HEK293 (cell line): Measurements from ENCODE around the gene ZC3H18.
A peak's percentile ranks its signal among the peaks of the same experiment; 100 is the strongest.

Experiments
- CTCF ChIA-PET: fragments of 350-600 bp; formaldehyde crosslinking; extraction: SDS; loops from one replicate; lab custom pipeline; 2021; ENCODE audit warnings: antibody characterized with exemption; lab: Yijun Ruan, JAX
- POLR2A ChIA-PET: fragments of 300-600 bp; formaldehyde crosslinking; extraction: SDS; loops from one replicate; lab custom pipeline; 2020; ENCODE audit warnings: antibody characterized with exemption, inconsistent platforms; lab: Yijun Ruan, JAX
- H3K27ac ChIP-seq: fragments of 200-500 bp; sonication (Bioruptor generic); 2 replicates; pipeline ENCODE4 v1.5.1; 2014; ENCODE audit warnings: low read depth, low read length, control low read depth, inconsistent platforms; ENCODE audit errors: extremely low read depth
- H3K36me3 ChIP-seq, 2 experiments: fragments of 200-500 bp in 1 of 2; sonication (Bioruptor generic) in 1 of 2; 1 replicate in 1 of 2; 2 replicates in 1 of 2; pipeline ENCODE4 v1.5.1; 2014 to 2017; ENCODE audit warnings: inconsistent platforms in 2 of 2, low read length in 2 of 2; ENCODE audit not compliant: control insufficient read depth in 2 of 2, insufficient read depth in 1 of 2
- H3K4me1 ChIP-seq: fragments of 200-500 bp; sonication (Bioruptor generic); 2 replicates; pipeline ENCODE4 v1.5.1; 2014; ENCODE audit warnings: mild to moderate bottlenecking, low read length, inconsistent platforms; ENCODE audit not compliant: control insufficient read depth, insufficient read depth
- H3K4me3 ChIP-seq: 2 replicates; pipeline ENCODE4 v1.5.1; 2011; ENCODE audit warnings: low read depth, mild to moderate bottlenecking, control low read depth, low read length, moderate library complexity
- H3K9me3 ChIP-seq: fragments of 200-500 bp; sonication (Bioruptor generic); 2 replicates; pipeline ENCODE4 v1.5.1; 2014; ENCODE audit warnings: low read depth, low read length, inconsistent platforms; ENCODE audit not compliant: control insufficient read depth, insufficient read depth
- AEBP2 ChIP-seq: fragments of 450-650 bp; formaldehyde crosslinking; IDR thresholded peaks from 2 replicates; pipeline ENCODE4 v1.5.1; 2016; ENCODE audit warnings: missing biosample characterization, missing genetic modification characterization, borderline replicate concordance
- HOXD13 ChIP-seq: sonication (generic); formaldehyde crosslinking; IDR thresholded peaks from 2 replicates; pipeline ENCODE4 v1.8.0; 2022; ENCODE audit warnings: missing genetic modification reagents, borderline replicate concordance
- RBAK ChIP-seq: fragments of 450-650 bp; formaldehyde crosslinking; IDR thresholded peaks from 2 replicates; pipeline ENCODE4 v1.5.1; 2016; ENCODE audit warnings: missing biosample characterization, missing genetic modification characterization
- SALL2 ChIP-seq: fragments of 450-650 bp; formaldehyde crosslinking; IDR thresholded peaks from 2 replicates; pipeline ENCODE4 v1.5.0; 2017; ENCODE audit warnings: missing biosample characterization, mild to moderate bottlenecking, missing genetic modification characterization, borderline replicate concordance
- ZFHX2 ChIP-seq: fragments of 450-650 bp; formaldehyde crosslinking; conservative IDR thresholded peaks from 2 replicates; pipeline ENCODE4 v1.5.1; 2016; ENCODE audit warnings: missing biosample characterization, missing genetic modification characterization
- ZFP3 ChIP-seq: fragments of 450-650 bp; formaldehyde crosslinking; IDR thresholded peaks from 2 replicates; pipeline ENCODE4 v1.5.1; 2016; ENCODE audit warnings: low read depth, missing biosample characterization, missing genetic modification characterization
- ZIC2 ChIP-seq: fragments of 450-650 bp; formaldehyde crosslinking; IDR thresholded peaks from 2 replicates; pipeline ENCODE4 v1.5.1; 2016; ENCODE audit warnings: missing biosample characterization, missing genetic modification characterization
- ZNF341 ChIP-seq: fragments of 450-650 bp; formaldehyde crosslinking; IDR thresholded peaks from 2 replicates; pipeline ENCODE4; 2016; ENCODE audit warnings: low read depth, missing biosample characterization, missing genetic modification characterization
- ZNF530 ChIP-seq: fragments of 450-650 bp; formaldehyde crosslinking; IDR thresholded peaks from 2 replicates; pipeline ENCODE4 v1.5.1; 2016; ENCODE audit warnings: low read depth, missing biosample characterization, missing genetic modification characterization
- ZNF560 ChIP-seq: fragments of 450-650 bp; formaldehyde crosslinking; IDR thresholded peaks from 2 replicates; pipeline ENCODE4 v1.5.1; 2017; ENCODE audit warnings: missing biosample characterization, missing genetic modification characterization, borderline replicate concordance
- ZNF677 ChIP-seq: fragments of 450-650 bp; IDR thresholded peaks from 2 replicates; pipeline ENCODE4 v1.5.0; 2018; ENCODE audit warnings: missing biosample characterization, mild to moderate bottlenecking, missing genetic modification characterization, moderate library complexity
- ZNF843 ChIP-seq: fragments of 450-650 bp; formaldehyde crosslinking; IDR thresholded peaks from 2 replicates; pipeline ENCODE4 v1.5.1; 2016; ENCODE audit warnings: missing biosample characterization, missing genetic modification characterization
- ZSCAN30 ChIP-seq: fragments of 450-650 bp; IDR thresholded peaks from 2 replicates; pipeline ENCODE4 v1.5.1; 2018; ENCODE audit warnings: missing biosample characterization, mild to moderate bottlenecking, missing genetic modification characterization, moderate library complexity
- TF ChIP-seq, protein P1 (sequence below): fragments of 450-650 bp; formaldehyde crosslinking; IDR thresholded peaks from 2 replicates; pipeline ENCODE4 v1.5.1; 2016; ENCODE audit warnings: missing biosample characterization, missing genetic modification characterization
- TF ChIP-seq, protein P2 (sequence below): fragments of 450-650 bp; formaldehyde crosslinking; IDR thresholded peaks from 2 replicates; pipeline ENCODE4 v1.5.1; 2016; ENCODE audit warnings: missing biosample characterization, missing genetic modification characterization

ZC3H18 gene

DNA sequence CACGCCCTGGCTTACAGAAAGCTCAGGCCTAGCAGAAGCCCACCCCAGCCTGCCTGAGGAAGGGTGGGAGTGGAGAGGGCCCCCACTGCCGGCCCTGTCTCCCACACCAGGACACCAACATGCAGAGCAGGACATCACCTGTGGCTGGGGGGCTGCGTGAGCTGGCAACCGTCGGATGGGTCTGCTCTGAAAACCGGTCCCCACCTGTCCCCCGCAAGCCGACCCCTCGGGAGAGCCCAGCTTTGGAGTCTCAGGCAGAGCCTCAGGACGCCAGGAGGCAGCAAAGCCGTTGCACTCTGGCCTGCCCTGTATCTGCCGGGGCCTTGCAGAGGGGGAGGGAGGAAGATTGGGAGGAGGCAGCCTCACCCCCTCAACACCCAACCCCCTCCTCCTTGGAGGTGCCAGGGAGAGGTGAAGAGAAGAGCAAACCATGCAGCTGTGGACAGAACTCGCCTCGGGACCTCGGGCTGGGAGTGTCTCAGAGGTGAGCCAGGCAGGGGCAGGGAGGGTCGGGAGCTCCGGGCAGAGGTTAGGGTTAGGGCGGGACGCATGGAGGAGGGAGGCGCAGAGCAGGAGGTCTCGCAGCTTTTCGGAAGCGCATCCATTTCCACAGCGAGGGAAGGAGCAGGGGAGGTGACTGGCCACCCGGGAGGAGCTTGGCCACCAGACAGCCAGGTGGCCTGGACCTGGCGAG, 30.4 kb upstream of the ZC3H18 start:
- Histone ChIP-seq H3K27ac (no peak overlapping the region), H3K4me1 (peaks cover 6% of the 10 kb centered on the region; the same call in 1 of the 2 replicates), H3K36me3 (peaks cover 0 to 7% of the 10 kb centered on the region in 2 experiments; a peak in 1 of 3 replicates), H3K4me3 (no peak overlapping the region), H3K9me3 (no peaks in the 10 kb centered on the region)
- POLR2A ChIA-PET: interaction anchor here (0.7 kb wide), 1 partner anchor 15 kb away, joined by 3 read pairs; no protein-coding TSS in a partner anchor
- CTCF ChIA-PET: no interaction called here
- no peak for TF ChIP-seq ZNF843 (tag by site-specific recombination)
- TF ChIP-seq HOXD13 (CRISPR knock-in tag): no peak
- TF ChIP-seq ZNF677 (tag by site-specific recombination): no peak
- TF ChIP-seq, protein P1, sequence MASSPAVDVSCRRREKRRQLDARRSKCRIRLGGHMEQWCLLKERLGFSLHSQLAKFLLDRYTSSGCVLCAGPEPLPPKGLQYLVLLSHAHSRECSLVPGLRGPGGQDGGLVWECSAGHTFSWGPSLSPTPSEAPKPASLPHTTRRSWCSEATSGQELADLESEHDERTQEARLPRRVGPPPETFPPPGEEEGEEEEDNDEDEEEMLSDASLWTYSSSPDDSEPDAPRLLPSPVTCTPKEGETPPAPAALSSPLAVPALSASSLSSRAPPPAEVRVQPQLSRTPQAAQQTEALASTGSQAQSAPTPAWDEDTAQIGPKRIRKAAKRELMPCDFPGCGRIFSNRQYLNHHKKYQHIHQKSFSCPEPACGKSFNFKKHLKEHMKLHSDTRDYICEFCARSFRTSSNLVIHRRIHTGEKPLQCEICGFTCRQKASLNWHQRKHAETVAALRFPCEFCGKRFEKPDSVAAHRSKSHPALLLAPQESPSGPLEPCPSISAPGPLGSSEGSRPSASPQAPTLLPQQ: no peak
- TF ChIP-seq, protein P2, sequence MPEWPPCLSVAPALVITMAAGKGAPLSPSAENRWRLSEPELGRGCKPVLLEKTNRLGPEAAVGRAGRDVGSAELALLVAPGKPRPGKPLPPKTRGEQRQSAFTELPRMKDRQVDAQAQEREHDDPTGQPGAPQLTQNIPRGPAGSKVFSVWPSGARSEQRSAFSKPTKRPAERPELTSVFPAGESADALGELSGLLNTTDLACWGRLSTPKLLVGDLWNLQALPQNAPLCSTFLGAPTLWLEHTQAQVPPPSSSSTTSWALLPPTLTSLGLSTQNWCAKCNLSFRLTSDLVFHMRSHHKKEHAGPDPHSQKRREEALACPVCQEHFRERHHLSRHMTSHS (tag by site-specific recombination): no peak
- TF ChIP-seq ZSCAN30 (tag by site-specific recombination): no peak
- no peak for TF ChIP-seq RBAK (tag by site-specific recombination)
- no peak; the same call in 1 of the 2 replicates for TF ChIP-seq ZNF341
- TF ChIP-seq SALL2 (tag by site-specific recombination): no peak
- TF ChIP-seq ZFP3 (tag by site-specific recombination): no peak
- no peak for TF ChIP-seq ZNF530 (tag by site-specific recombination)
- no peak for TF ChIP-seq AEBP2 (tag by site-specific recombination)

- H3K4me1 ChIP-seq: no peaks in the 10 kb centered on the region
- ChIA-PET POLR2A (no interaction called here), CTCF (no interaction called here)
- peaks cover 0 to under 1% of the 10 kb centered on the region in 2 experiments; a peak in 1 of 3 replicates for H3K36me3 ChIP-seq
- no peak overlapping the region for H3K27ac ChIP-seq
- TF ChIP-seq ZFHX2 (peak; percentile 32; the same call in 1 of the 2 replicates), ZNF341 (0 out of 2 replicates have a peak, but pooled peaks have one; percentile 28), ZIC2 (tag by site-specific recombination) (peak; percentile 83), ZNF560 (tag by site-specific recombination) (no peak)
- H3K9me3 ChIP-seq: no peaks in the 10 kb centered on the region
- no peak overlapping the region for H3K4me3 ChIP-seq
These were observed 29.7 kb upstream of the ZC3H18 start for GRCh38 chr16:88540346-88540977.
